ENCODE measurements around the gene TSPAN10. TPM values are rescaled to one million over a fixed set of nuclear protein-coding genes. Genes with fewer than 3 reads are reported as not detected.

Gene TSPAN10
- total and polyA plus RNA-seq, 9 of the 15 experiments (the other 6 are each of a cell fraction or from before 2014, with no cell fraction given), result 0.05 to 0.31 (median 0.13) TPM; not detected in 1

DNA sequence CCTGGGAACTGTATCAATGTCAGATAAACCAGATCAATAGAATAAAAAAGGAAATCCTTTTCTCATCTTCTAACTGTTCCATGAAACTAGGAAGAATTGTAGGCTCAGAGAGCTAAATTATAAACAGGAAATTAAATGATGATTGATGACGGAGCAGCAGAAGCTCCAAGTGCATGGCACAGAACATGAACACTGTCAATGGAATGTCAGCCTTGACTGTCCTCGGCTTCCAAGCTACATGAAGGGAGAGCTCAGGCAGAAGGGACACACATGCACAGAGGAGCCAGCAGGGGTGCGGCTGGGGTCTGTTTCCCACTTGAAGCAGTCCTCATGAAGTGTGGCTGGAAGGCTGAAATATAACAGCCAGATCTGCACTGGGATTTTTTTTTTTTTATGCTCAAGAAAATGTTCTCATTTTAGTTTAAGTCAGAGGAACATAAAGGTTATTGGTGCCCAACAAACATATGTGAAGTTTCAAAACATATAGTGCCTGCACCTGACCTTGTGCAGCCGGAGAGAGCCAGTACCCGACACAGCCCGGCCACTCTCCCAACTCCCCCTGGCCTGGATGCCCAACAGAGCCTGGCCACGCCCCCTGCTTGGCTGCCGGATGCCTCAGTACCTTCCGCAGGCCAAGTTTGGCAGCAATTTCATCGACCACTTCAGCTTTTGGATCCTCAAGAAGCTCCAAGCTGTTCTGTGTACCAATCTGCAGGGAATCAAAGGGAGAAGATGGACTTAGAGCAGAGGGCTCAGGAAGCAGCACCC, 37.1 kb upstream of the TSPAN10 start:
- BruUV-seq (replicated peaks), result no TSS peak
- H3K9me1 ChIP-seq (ENCODE audit: control insufficient read depth, insufficient read depth, low read length), result no peaks in the 10 kb centered on the region
- H3K9me3 ChIP-seq (replicated peaks; ENCODE audit: control insufficient read depth, insufficient read depth, low read depth, low read length), result no peaks in the 10 kb centered on the region; the same call in 1 of the 2 replicates
- peaks cover 20% of the 10 kb centered on the region for H3K79me2 ChIP-seq (ENCODE audit: control insufficient read depth, insufficient read depth, low read length)
- ChIA-PET POLR2A (interaction anchor here (0.7 to 2.6 kb wide), 5 partner anchors 15 to 63 kb away, joined by 3 to 10 read pairs (median 3); no protein-coding TSS in a partner anchor), CTCF (ENCODE audit: low intra/inter-chr PET ratio) (no interaction called here)
- no peak overlapping the region for H3K4me2 ChIP-seq (ENCODE audit: insufficient read depth, low read length)
- H3K4me3 ChIP-seq, result no peak overlapping the region
- no peak overlapping the region for H3K27ac ChIP-seq (ENCODE audit: extremely low read depth, low read depth, low read length)
- DNase-seq (ENCODE audit: extremely low read depth in 1 of 4, low spot score in 3 of 4) (no peak), ATAC-seq (no peak), FAIRE-seq (no peak)
- H3K4me1 ChIP-seq (replicated peaks in 1 of 2; ENCODE audit: control insufficient read depth in 2 of 2, insufficient read depth in 2 of 2, low read length in 2 of 2), result no peaks in the 10 kb centered on the region
- H2AFZ ChIP-seq (ENCODE audit: low read depth, low read length), result no peak overlapping the region
- no peaks in the 10 kb centered on the region; the same call in 1 of the 2 replicates for H4K20me1 ChIP-seq (replicated peaks; ENCODE audit: control insufficient read depth, insufficient read depth, low read length)
- peaks cover 89% of the 10 kb centered on the region for H3K36me3 ChIP-seq (ENCODE audit: control insufficient read depth, insufficient read depth, low read length)
- in situ Hi-C loops (cut with MboI) (no loop called here), intact Hi-C loops (cut with micrococcal nuclease) (no loop called here)
- TF ChIP-seq ZNF354B (CRISPR knock-in tag; IDR thresholded peaks at IDR 0.05) (no peak), NCOA6 (IDR thresholded peaks at IDR 0.05) (no peak), ZNF175 (CRISPR knock-in tag; IDR thresholded peaks at IDR 0.05; ENCODE audit: low read depth) (no peak), POLR2G (IDR thresholded peaks at IDR 0.05; ENCODE audit: low read depth, low read length) (0 out of 2 replicates have a peak, but pooled peaks have one; percentile 6)
- H3K27me3 ChIP-seq (ENCODE audit: control insufficient read depth in 2 of 2, insufficient read depth in 2 of 2, low read length in 2 of 2), result no peaks in the 10 kb centered on the region
- 96% methylated on average over 10 of the region's 10 CpGs for WGBS (ENCODE audit: insufficient coverage, low coverage, missing lambda C conversion rate)
- H3K9ac ChIP-seq (ENCODE audit: insufficient read depth in 1 of 2, low read depth in 2 of 2, low read length in 2 of 2), result no peak overlapping the region
